Upper lobe of right lung (tissue), 1 donor: Measurements from ENCODE around the gene ACKR1. TPM values are rescaled to one million over a fixed set of nuclear protein-coding genes. Genes with fewer than 3 reads are reported as not detected.

Source experiments
- ATAC-seq: fragments of 200-7000 bp; cut with Tn5 transposase; one replicate; pipeline ENCODE4 v1.9.1; 2020; ENCODE audit warnings: mild to moderate bottlenecking, moderate library complexity
- DNase-seq: peaks from one replicate; pipeline ENCODE4 v3.0.0-alpha.2; 2020
- H3K27ac ChIP-seq: fragments of 200-600 bp; one replicate; pipeline ENCODE4 v1.8.0; 2022
- H3K27me3 ChIP-seq: fragments of 200-600 bp; one replicate; pipeline ENCODE4 v1.8.0; 2022; ENCODE audit warnings: mild to moderate bottlenecking
- H3K36me3 ChIP-seq: fragments of 200-600 bp; one replicate; pipeline ENCODE4 v1.8.0; 2022
- H3K4me1 ChIP-seq: fragments of 200-600 bp; one replicate; pipeline ENCODE4 v1.8.0; 2022
- H3K4me3 ChIP-seq: fragments of 200-600 bp; one replicate; pipeline ENCODE4 v1.8.0; 2022; ENCODE audit warnings: mild to moderate bottlenecking
- H3K9me3 ChIP-seq: fragments of 200-600 bp; one replicate; pipeline ENCODE4 v1.8.0; 2022
- intact Hi-C: fragments of 100-400 bp; cut with DNase I; formaldehyde crosslinking; loops from one replicate; pipeline ENCODE4 v1.11.0; 2022
- total RNA-seq: library from RNA; stranded (reverse); fragmentation: NEBNext Ultra II Directional; extraction: Animal tissue kit (Norgen Biotek cat#: 25700); gene quantifications from one replicate; pipeline ENCODE4 v1.2.1, GENCODE V29; 2021
- TF ChIP-seq, protein P1 (sequence below): fragments of 200-600 bp; IDR thresholded peaks from one replicate; pipeline ENCODE4 v1.8.0; 2022; ENCODE audit warnings: antibody characterized with exemption
- donor health status: DM: no; HTN: yes; CAD: no; lungs with severe emphysema.

The ACKR1 gene
- total RNA-seq, 1 donor from 2014 or later, result 146 TPM

DNA sequence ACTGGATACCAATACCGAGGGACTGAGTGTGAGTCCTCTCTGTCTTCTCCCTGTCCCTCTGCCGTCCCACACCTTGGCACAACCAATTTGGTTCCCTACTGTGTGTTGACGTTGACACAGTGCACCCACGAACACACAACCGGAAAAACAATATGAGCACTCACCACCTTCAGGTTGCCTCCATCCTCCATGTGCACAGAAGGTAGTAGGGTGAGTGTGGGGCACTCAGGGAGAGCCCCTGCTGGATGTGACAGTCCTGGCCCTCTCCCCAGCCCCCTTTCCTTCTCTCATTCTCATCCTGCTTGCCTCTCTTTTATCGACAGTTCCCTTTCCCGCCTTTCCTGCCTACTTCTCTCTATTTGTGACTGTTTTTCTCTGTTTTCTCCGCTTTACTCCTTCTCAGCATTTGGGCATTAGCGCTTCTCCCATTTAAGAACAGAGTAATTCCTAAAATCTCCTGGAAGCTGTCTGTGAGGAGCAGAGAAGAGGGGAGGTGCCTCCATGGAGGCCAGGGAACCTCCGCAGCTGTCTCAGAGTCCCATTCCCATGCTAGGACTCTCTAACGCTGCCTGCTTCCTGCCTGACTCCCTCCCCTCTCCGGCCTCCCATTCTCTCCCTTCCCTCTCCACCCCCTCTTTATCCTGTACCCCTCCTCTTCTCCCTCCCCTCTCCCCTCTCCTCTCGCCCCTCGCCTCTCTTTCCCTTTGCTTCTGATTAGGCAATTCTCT, 16.9 kb upstream of the ACKR1 start:
- intact Hi-C loops, result no loop called here
- H3K27me3 ChIP-seq, result peaks cover 4% of the 10 kb centered on the region
- no peak overlapping the region for H3K27ac ChIP-seq
- H3K36me3 ChIP-seq, result no peaks in the 10 kb centered on the region
- peaks cover 10% of the 10 kb centered on the region for H3K4me1 ChIP-seq
- DNase-seq, result no peak
- TF ChIP-seq, protein P1, sequence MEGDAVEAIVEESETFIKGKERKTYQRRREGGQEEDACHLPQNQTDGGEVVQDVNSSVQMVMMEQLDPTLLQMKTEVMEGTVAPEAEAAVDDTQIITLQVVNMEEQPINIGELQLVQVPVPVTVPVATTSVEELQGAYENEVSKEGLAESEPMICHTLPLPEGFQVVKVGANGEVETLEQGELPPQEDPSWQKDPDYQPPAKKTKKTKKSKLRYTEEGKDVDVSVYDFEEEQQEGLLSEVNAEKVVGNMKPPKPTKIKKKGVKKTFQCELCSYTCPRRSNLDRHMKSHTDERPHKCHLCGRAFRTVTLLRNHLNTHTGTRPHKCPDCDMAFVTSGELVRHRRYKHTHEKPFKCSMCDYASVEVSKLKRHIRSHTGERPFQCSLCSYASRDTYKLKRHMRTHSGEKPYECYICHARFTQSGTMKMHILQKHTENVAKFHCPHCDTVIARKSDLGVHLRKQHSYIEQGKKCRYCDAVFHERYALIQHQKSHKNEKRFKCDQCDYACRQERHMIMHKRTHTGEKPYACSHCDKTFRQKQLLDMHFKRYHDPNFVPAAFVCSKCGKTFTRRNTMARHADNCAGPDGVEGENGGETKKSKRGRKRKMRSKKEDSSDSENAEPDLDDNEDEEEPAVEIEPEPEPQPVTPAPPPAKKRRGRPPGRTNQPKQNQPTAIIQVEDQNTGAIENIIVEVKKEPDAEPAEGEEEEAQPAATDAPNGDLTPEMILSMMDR, result no peak
- H3K9me3 ChIP-seq, result no peaks in the 10 kb centered on the region
- ATAC-seq, result peak; percentile 49
- H3K4me3 ChIP-seq, result peak overlapping the region; percentile 28

DNA sequence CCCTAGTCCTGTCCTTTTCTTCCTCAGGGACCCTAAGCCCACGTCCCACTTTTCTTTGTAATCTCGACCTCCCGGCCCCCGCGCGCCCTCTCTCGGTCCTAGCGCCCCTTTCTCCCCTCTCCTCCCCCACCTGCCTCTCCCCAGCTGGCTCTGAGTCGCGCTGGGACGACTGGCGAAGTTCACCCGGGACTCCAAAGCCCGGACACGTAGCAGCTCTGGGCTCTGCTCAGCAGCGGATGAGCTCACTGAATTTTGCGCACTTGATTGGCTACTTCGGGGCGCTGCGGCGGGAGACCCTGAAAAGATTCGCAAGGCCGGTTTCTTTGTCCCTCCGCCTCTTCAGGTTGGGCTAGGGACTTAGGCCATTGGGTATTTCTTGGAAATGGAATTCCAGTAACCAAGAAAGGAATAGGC, 16.3 kb upstream of the ACKR1 start:
- peaks cover 4% of the 10 kb centered on the region for H3K27me3 ChIP-seq
- peak overlapping the region; percentile 28 for H3K4me3 ChIP-seq
- no peak overlapping the region for H3K27ac ChIP-seq
- H3K4me1 ChIP-seq, result peaks cover 10% of the 10 kb centered on the region
- peak; percentile 94 for ATAC-seq
- H3K9me3 ChIP-seq, result no peaks in the 10 kb centered on the region
- H3K36me3 ChIP-seq, result no peaks in the 10 kb centered on the region
- peak; percentile 79 for DNase-seq
- intact Hi-C loops, result no loop called here
- TF ChIP-seq, protein P1, result no peak

DNA sequence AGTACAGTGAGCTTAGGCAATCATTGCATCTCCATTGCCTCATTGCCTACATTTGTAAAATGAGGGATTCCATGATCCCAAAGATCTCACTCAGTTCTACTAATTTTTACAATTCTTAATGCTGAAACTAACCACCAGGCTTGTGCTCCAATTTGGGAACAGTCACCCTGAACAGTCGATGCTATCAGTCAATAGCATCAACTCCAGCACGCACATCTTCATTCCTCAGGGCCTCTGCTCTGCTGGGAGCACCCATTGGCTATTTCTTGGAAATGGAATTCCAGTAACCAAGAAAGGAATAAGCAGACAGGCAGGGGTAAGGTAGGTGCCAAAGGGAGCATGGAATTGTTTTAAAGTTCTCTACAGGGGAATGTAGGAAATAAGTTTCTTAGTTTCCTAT, 14.2 kb upstream of the ACKR1 start:
- Histone ChIP-seq H3K4me1 (peaks cover 10% of the 10 kb centered on the region), H3K27me3 (peaks cover 4% of the 10 kb centered on the region), H3K27ac (no peak overlapping the region), H3K36me3 (no peaks in the 10 kb centered on the region), H3K9me3 (no peaks in the 10 kb centered on the region), H3K4me3 (no peak overlapping the region)
- no peak for ATAC-seq
- intact Hi-C loops, result no loop called here
- no peak for DNase-seq
- TF ChIP-seq, protein P1, result no peak

DNA sequence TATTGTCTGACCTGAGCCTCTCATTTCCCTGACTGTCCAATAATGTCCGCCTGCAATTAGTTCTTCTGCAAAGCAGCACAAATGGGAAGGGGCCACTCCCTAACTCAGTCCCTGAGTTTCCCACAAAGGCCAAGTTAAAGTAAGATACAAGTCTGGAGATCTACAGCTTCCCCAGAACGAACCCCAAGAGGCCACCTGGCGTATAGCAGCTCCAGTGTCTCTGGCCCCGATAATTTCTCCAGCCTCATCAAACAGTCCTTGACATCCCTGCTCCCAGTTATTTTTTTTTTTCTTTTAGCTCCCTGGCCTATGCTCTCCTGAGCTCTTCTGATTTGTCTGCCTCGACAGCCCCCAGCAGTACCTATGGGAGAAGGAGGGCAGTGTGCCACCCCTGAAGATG, 8.1 kb upstream of the ACKR1 start:
- TF ChIP-seq, protein P1, result peak; percentile 19
- H3K36me3 ChIP-seq, result no peaks in the 10 kb centered on the region
- ATAC-seq (no peak), DNase-seq (no peak)
- no peak overlapping the region for H3K27ac ChIP-seq
- intact Hi-C loops, result no loop called here
- H3K27me3 ChIP-seq, result no peaks in the 10 kb centered on the region
- H3K4me3 ChIP-seq, result no peak overlapping the region
- no peaks in the 10 kb centered on the region for H3K9me3 ChIP-seq
- H3K4me1 ChIP-seq, result no peaks in the 10 kb centered on the region

DNA sequence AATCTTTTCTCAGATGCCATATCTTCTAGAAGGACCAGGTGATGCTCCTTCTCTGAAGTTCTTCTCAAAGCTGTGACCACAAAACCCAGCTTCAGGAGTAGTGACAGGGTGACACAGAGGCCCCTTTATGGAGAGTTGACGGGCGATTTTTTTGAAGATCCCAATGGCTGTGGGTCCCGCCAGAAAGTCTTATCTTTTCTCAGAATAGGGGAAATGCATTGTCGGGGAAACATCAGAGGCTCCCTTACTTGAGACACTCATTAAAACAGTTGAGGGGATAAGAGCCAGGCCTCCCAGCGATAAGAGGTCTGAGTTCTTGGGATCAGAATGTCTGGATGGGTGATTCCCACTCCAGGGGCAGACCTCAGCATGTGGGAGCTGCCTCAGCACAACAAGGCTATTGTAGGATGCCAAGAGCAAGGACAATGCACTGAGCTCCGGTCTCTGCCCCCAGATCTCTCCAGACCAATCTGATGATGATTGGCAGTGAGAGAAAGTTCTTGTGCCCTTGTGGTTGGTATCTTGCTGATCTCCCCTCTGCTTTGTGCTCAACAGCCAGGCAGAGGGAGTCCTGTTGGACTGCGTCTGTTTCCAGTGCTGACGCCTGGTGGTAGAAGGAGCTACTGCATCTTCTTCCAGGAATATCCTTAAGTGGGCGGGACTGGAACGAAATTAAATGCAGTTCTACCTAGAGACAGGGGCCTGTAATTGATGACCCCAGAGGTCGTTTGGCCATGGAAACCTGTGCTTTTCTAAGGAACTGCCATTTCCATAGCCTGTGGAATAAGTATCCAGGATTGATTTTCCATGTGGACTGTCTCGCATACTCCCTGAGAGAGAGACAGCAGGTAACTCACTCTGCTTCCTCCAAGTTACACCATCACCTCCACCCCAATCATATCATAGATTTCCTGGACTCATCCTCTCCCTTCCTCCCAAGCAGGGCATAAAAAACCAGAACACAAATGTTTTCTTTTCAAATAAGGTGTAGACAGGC, 6.8 kb upstream of the ACKR1 start:
- intact Hi-C loops, result no loop called here
- TF ChIP-seq, protein P1, result peak; percentile 85
- H3K27ac ChIP-seq, result no peak overlapping the region
- DNase-seq (peak; percentile 63), ATAC-seq (peak; percentile 89)
- no peak overlapping the region for H3K4me3 ChIP-seq
- no peaks in the 10 kb centered on the region for H3K4me1 ChIP-seq
- no peaks in the 10 kb centered on the region for H3K36me3 ChIP-seq
- H3K27me3 ChIP-seq, result no peaks in the 10 kb centered on the region
- H3K9me3 ChIP-seq, result no peaks in the 10 kb centered on the region
